ENCODE measurements around the gene ATAT1.

Gene ATAT1

GRCh38 chr6:30611856-30612194, 14.8 kb upstream of the ATAT1 start:
- DNase-seq: no peak
- H3K4me3 ChIP-seq (ENCODE audit: low read depth, low read length): no peak overlapping the region
- no peaks in the 10 kb centered on the region for H3K9me3 ChIP-seq
- H3K4me1 ChIP-seq: peaks cover 4% of the 10 kb centered on the region; the same call in 1 of the 2 replicates
- no peaks in the 10 kb centered on the region for H3K27me3 ChIP-seq
- H3K36me3 ChIP-seq: peaks cover 81% of the 10 kb centered on the region
- no peak for TF ChIP-seq CTCF (IDR thresholded peaks at IDR 0.05; ENCODE audit: low read depth, low read length)

- no peak overlapping the region for H3K4me3 ChIP-seq (ENCODE audit: low read depth, low read length)
- H3K27me3 ChIP-seq: no peaks in the 10 kb centered on the region
- peaks cover 79% of the 10 kb centered on the region for H3K36me3 ChIP-seq
- peak; percentile 43 for TF ChIP-seq CTCF (IDR thresholded peaks at IDR 0.05; ENCODE audit: low read depth, low read length)
- peaks cover 4% of the 10 kb centered on the region; the same call in 1 of the 2 replicates for H3K4me1 ChIP-seq
- DNase-seq: no peak
- no peaks in the 10 kb centered on the region for H3K9me3 ChIP-seq
These were observed 14.5 kb upstream of the ATAT1 start for GRCh38 chr6:30612213-30612612.

- no peaks in the 10 kb centered on the region for H3K27me3 ChIP-seq
- no peak for DNase-seq
- H3K4me1 ChIP-seq: peaks cover 4% of the 10 kb centered on the region; the same call in 1 of the 2 replicates
- TF ChIP-seq CTCF (IDR thresholded peaks at IDR 0.05; ENCODE audit: low read depth, low read length): no peak
- H3K36me3 ChIP-seq: peaks cover 73% of the 10 kb centered on the region
- H3K4me3 ChIP-seq (ENCODE audit: low read depth, low read length): no peak overlapping the region
- no peaks in the 10 kb centered on the region for H3K9me3 ChIP-seq
These were observed 13.9 kb upstream of the ATAT1 start for GRCh38 chr6:30612687-30613248.

GRCh38 chr6:30613251-30614043, 13.2 kb upstream of the ATAT1 start:
- H3K36me3 ChIP-seq: peaks cover 66% of the 10 kb centered on the region

GRCh38 chr6:30614044-30614842, 12.4 kb upstream of the ATAT1 start:
- H3K4me1 ChIP-seq: peaks cover 4% of the 10 kb centered on the region; the same call in 1 of the 2 replicates
- no peaks in the 10 kb centered on the region for H3K9me3 ChIP-seq
- no peak for DNase-seq
- peak overlapping the region; percentile 98 for H3K4me3 ChIP-seq (ENCODE audit: low read depth, low read length)
- peaks cover 58% of the 10 kb centered on the region for H3K36me3 ChIP-seq
- no peak for TF ChIP-seq CTCF (IDR thresholded peaks at IDR 0.05; ENCODE audit: low read depth, low read length)
- no peaks in the 10 kb centered on the region for H3K27me3 ChIP-seq

More at GRCh38 chr6:30613251-30614043, 13.2 kb upstream of the ATAT1 start:
- no peak for DNase-seq
- no peak for TF ChIP-seq CTCF (IDR thresholded peaks at IDR 0.05; ENCODE audit: low read depth, low read length)
- Histone ChIP-seq H3K4me1 (peaks cover 4% of the 10 kb centered on the region; the same call in 1 of the 2 replicates), H3K9me3 (no peaks in the 10 kb centered on the region), H3K4me3 (ENCODE audit: low read depth, low read length) (no peak overlapping the region; the same call in 1 of the 2 replicates), H3K27me3 (no peaks in the 10 kb centered on the region)
